COLO668 (cell line): ENCODE results near the gene KCNJ16.

Experiments
- DNase-seq: peaks from one replicate; lab custom pipeline; 2025; ENCODE audit not compliant: unreplicated experiment; lab: John Stamatoyannopoulos, UW

Gene KCNJ16

GRCh38 chr17:70168044-70168976 is 93.3 kb downstream of the KCNJ16 start:
- DNase-seq, result peak; percentile 48

GRCh38 chr17:70168977-70169708 is 94.1 kb downstream of the KCNJ16 start, which contains the start of gene KCNJ2:
KCNJ2 (plus strand) TSS chr17:70169532; CDS start chr17:70175040, 5,508 bp downstream.
- DNase-seq, result peak; percentile 91

GRCh38 chr17:70169709-70170597 is 94.9 kb downstream of the KCNJ16 start:
- peak; percentile 15 for DNase-seq

- DNase-seq, result no peak
Observed at GRCh38 chr17:70171159-70171558, 96.1 kb downstream of the KCNJ16 start.

GRCh38 chr17:70172449-70172848 is 97.4 kb downstream of the KCNJ16 start:
- no peak for DNase-seq

GRCh38 chr17:70172923-70173322 is 97.9 kb downstream of the KCNJ16 start:
- no peak for DNase-seq

GRCh38 chr17:70173681-70174080 is 98.7 kb downstream of the KCNJ16 start:
- DNase-seq, result no peak

- DNase-seq, result no peak
Observed at GRCh38 chr17:70181376-70181775, 106.4 kb downstream of the KCNJ16 start.

GRCh38 chr17:70181866-70182265 is 106.8 kb downstream of the KCNJ16 start:
- no peak for DNase-seq

GRCh38 chr17:70183508-70183907 is 108.5 kb downstream of the KCNJ16 start:
- DNase-seq, result no peak

- no peak for DNase-seq
Observed at GRCh38 chr17:70184207-70184606, 109.2 kb downstream of the KCNJ16 start.

- no peak for DNase-seq
Observed at GRCh38 chr17:70184770-70185169, 109.7 kb downstream of the KCNJ16 start.
